ENCODE results near the gene MYO10. TPM values are rescaled to one million over a fixed set of nuclear protein-coding genes. Genes with fewer than 3 reads are reported as not detected.

Gene MYO10
- total and polyA plus RNA-seq, 2 experiments from 2014 or later, result 33.7 to 52.4 TPM

DNA sequence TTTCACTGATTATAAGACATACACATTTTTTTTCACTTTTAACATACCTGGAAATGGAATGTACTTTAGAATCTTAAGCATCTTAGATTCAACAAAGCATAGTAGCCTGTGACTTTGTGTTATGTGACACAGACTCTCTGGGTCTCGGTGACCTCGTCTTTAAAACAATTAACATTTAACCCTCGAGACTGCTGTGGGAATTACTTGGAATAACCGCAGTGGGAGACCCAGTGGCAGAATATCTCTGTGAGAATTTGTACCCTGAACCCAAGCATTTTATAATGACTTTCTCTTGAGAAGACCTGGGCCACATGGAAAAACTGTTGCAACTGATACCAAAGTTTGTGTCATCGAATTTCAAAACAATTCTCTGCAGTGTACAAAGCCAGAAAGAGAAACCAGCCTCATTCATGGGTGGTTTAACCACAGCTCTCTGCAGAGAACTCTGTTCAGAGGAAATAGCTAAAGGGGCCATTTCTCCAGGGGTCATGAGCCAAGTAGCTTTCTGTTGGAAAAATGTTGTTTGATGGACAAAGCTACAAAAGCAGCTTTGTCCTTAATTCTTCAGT lies 309.3 kb downstream of the MYO10 start:
- DNase-seq (ENCODE audit: low spot score), result no peak
- 64% methylated on average over 5 of the region's 5 CpGs for WGBS (ENCODE audit: low lambda C conversion rate, missing lambda C conversion rate)
- Histone ChIP-seq H3K9me3 (ENCODE audit: low read depth) (no peaks in the 10 kb centered on the region), H3K27ac (no peak overlapping the region), H3K79me2 (no peaks in the 10 kb centered on the region), H3K4me1 (ENCODE audit: insufficient read depth) (no peaks in the 10 kb centered on the region), H3K4me3 (no peak overlapping the region), H4K20me1 (ENCODE audit: insufficient read depth, poor library complexity, severe bottlenecking) (no peaks in the 10 kb centered on the region), H3K4me2 (no peak overlapping the region), H2AFZ (no peak overlapping the region), H3K9me2 (replicated peaks; ENCODE audit: insufficient read depth) (no peaks in the 10 kb centered on the region), H3K27me3 (no peaks in the 10 kb centered on the region), H3K36me3 (replicated peaks; ENCODE audit: insufficient read depth, low read depth) (no peaks in the 10 kb centered on the region)
- TF ChIP-seq, protein P1, sequence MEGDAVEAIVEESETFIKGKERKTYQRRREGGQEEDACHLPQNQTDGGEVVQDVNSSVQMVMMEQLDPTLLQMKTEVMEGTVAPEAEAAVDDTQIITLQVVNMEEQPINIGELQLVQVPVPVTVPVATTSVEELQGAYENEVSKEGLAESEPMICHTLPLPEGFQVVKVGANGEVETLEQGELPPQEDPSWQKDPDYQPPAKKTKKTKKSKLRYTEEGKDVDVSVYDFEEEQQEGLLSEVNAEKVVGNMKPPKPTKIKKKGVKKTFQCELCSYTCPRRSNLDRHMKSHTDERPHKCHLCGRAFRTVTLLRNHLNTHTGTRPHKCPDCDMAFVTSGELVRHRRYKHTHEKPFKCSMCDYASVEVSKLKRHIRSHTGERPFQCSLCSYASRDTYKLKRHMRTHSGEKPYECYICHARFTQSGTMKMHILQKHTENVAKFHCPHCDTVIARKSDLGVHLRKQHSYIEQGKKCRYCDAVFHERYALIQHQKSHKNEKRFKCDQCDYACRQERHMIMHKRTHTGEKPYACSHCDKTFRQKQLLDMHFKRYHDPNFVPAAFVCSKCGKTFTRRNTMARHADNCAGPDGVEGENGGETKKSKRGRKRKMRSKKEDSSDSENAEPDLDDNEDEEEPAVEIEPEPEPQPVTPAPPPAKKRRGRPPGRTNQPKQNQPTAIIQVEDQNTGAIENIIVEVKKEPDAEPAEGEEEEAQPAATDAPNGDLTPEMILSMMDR (IDR thresholded peaks at IDR 0.05; ENCODE audit: poor library complexity), result no peak
- TF ChIP-seq EZH2 (IDR thresholded peaks at IDR 0.05; ENCODE audit: borderline replicate concordance) (no peak), EZH2phosphoT487 (IDR thresholded peaks at IDR 0.05; ENCODE audit: low read depth, severe bottlenecking, unreplicated experiment) (no peak)

DNA sequence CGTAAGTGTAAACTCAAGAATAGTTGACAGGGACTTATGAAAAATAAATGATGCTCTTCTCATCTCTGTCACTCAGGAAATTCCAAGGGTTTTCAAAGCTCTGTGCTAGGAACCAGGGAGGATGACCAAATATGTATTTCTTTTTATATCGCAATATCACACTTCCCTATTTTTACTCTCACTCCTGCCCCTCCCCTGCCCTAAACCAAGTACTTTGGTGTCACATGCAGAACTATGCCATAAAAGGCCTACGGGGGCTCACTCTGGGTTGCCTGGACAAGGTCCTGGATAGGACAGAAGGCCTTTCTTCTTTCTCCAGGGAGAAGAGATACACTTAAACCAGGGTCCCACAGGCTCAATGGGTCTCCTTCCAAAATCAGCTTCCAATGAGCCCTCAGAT lies 311.0 kb downstream of the MYO10 start:
- DNase-seq (ENCODE audit: low spot score), result no peak
- H3K36me3 ChIP-seq (replicated peaks; ENCODE audit: insufficient read depth, low read depth), result no peaks in the 10 kb centered on the region
- no peaks in the 10 kb centered on the region for H3K9me2 ChIP-seq (replicated peaks; ENCODE audit: insufficient read depth)
- TF ChIP-seq EZH2phosphoT487 (IDR thresholded peaks at IDR 0.05; ENCODE audit: low read depth, severe bottlenecking, unreplicated experiment) (no peak), EZH2 (IDR thresholded peaks at IDR 0.05; ENCODE audit: borderline replicate concordance) (no peak)
- TF ChIP-seq, protein P1 (IDR thresholded peaks at IDR 0.05; ENCODE audit: poor library complexity), result no peak
- H3K27me3 ChIP-seq, result no peaks in the 10 kb centered on the region
- no peak overlapping the region for H3K27ac ChIP-seq
- 85% methylated on average over 3 of the region's 3 CpGs for WGBS (ENCODE audit: low lambda C conversion rate, missing lambda C conversion rate)
- H2AFZ ChIP-seq, result no peak overlapping the region
- no peaks in the 10 kb centered on the region for H4K20me1 ChIP-seq (ENCODE audit: insufficient read depth, poor library complexity, severe bottlenecking)
- H3K4me1 ChIP-seq (ENCODE audit: insufficient read depth), result no peaks in the 10 kb centered on the region
- H3K4me3 ChIP-seq, result no peak overlapping the region
- no peaks in the 10 kb centered on the region for H3K9me3 ChIP-seq (ENCODE audit: low read depth)
- H3K4me2 ChIP-seq, result no peak overlapping the region
- no peaks in the 10 kb centered on the region for H3K79me2 ChIP-seq

DNA sequence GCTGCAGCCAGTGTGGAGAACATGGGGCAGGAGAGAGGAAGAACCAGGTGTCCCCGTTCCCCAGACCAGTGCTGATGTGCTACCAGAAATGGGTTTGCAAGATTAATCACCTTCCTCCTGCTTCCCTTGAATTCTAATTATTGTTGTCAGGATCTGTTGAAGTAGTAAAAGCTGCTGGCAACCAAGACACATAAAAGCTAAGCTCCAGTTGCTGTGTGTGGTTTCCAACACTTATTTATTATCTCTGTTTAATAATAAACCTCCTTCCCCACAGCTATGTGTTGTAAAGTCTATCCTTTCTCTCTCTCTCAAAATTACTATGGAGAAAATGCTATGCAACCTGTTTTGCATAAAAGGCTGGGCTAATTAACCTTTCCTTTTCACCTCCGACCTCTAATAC lies 317.0 kb downstream of the MYO10 start:
- 89% methylated on average over 2 of the region's 2 CpGs for WGBS (ENCODE audit: low lambda C conversion rate, missing lambda C conversion rate)
- Histone ChIP-seq H3K27ac (no peak overlapping the region), H3K36me3 (replicated peaks; ENCODE audit: insufficient read depth, low read depth) (no peaks in the 10 kb centered on the region), H2AFZ (no peak overlapping the region), H3K4me1 (ENCODE audit: insufficient read depth) (peaks cover 6% of the 10 kb centered on the region), H3K9me3 (ENCODE audit: low read depth) (no peaks in the 10 kb centered on the region), H3K4me3 (no peak overlapping the region), H3K4me2 (no peak overlapping the region), H3K79me2 (no peaks in the 10 kb centered on the region), H4K20me1 (ENCODE audit: insufficient read depth, poor library complexity, severe bottlenecking) (no peaks in the 10 kb centered on the region), H3K9me2 (replicated peaks; ENCODE audit: insufficient read depth) (no peaks in the 10 kb centered on the region), H3K27me3 (peaks cover 18% of the 10 kb centered on the region)
- TF ChIP-seq EZH2phosphoT487 (IDR thresholded peaks at IDR 0.05; ENCODE audit: low read depth, severe bottlenecking, unreplicated experiment) (no peak), EZH2 (IDR thresholded peaks at IDR 0.05; ENCODE audit: borderline replicate concordance) (no peak)
- TF ChIP-seq, protein P1 (IDR thresholded peaks at IDR 0.05; ENCODE audit: poor library complexity), result no peak
- DNase-seq (ENCODE audit: low spot score), result no peak
